Stimulated activated CD4-positive, alpha-beta T cell treated with anti-CD3 and anti-CD28 coated beads, Interleukin-12 subunit alpha, Interleukin-12 subunit beta, amount 100 ng/mL, for 4 hours (primary cell): ENCODE measurements around the gene NUPR1.
"Not testable (repeated sequence)": the region's sequence is repeated elsewhere in the genome, so short reads cannot be mapped to it uniquely, and the experiment has no call there.

Experiments
- DNase-seq: peaks from one replicate; pipeline ENCODE4 v3.0.0-alpha.2; 2020

The NUPR1 gene

GRCh38 chr16:28538733-28539596 is at the start of gene NUPR1:
NUPR1 (minus strand) TSS chr16:28538974; CDS start chr16:28538907, 67 bp downstream.
- no peak for DNase-seq

GRCh38 chr16:28587386-28587785 is 48.6 kb upstream of the NUPR1 start:
- DNase-seq, result no peak

GRCh38 chr16:28586466-28586865 is 47.7 kb upstream of the NUPR1 start:
- DNase-seq, result no peak

GRCh38 chr16:28585674-28586073 is 46.9 kb upstream of the NUPR1 start:
- DNase-seq, result no peak

GRCh38 chr16:28580726-28581315 is 42.0 kb upstream of the NUPR1 start:
- no peak for DNase-seq

- no peak for DNase-seq
These were observed 36.8 kb upstream of the NUPR1 start for GRCh38 chr16:28575446-28576109.

- no peak for DNase-seq
These were observed 36.2 kb upstream of the NUPR1 start for GRCh38 chr16:28574925-28575324.

GRCh38 chr16:28573738-28574718 is 35.3 kb upstream of the NUPR1 start:
- DNase-seq, result no peak

- DNase-seq, result no peak
These were observed 34.1 kb upstream of the NUPR1 start for GRCh38 chr16:28572696-28573510.

- no peak for DNase-seq
These were observed 31.4 kb upstream of the NUPR1 start for GRCh38 chr16:28569968-28570752.

- DNase-seq, result no peak
These were observed 30.2 kb upstream of the NUPR1 start for GRCh38 chr16:28569021-28569420.

- no peak for DNase-seq
These were observed 28.5 kb upstream of the NUPR1 start for GRCh38 chr16:28567292-28567691.

- DNase-seq, result not testable (repeated sequence)
These were observed 27.6 kb upstream of the NUPR1 start for GRCh38 chr16:28566233-28566925.

- DNase-seq, result no peak
These were observed 24.4 kb upstream of the NUPR1 start for GRCh38 chr16:28563218-28563617.

- no peak for DNase-seq
These were observed 23.4 kb upstream of the NUPR1 start for GRCh38 chr16:28562199-28562598.

- no peak for DNase-seq
These were observed 22.9 kb upstream of the NUPR1 start for GRCh38 chr16:28561557-28562187.

GRCh38 chr16:28558456-28558855 is 19.7 kb upstream of the NUPR1 start:
- DNase-seq, result no peak

- no peak for DNase-seq
These were observed 18.1 kb upstream of the NUPR1 start for GRCh38 chr16:28556914-28557320.

GRCh38 chr16:28555561-28555960 is 16.8 kb upstream of the NUPR1 start:
- DNase-seq, result no peak
